ENCODE data around the gene HOXC13.

DNA sequence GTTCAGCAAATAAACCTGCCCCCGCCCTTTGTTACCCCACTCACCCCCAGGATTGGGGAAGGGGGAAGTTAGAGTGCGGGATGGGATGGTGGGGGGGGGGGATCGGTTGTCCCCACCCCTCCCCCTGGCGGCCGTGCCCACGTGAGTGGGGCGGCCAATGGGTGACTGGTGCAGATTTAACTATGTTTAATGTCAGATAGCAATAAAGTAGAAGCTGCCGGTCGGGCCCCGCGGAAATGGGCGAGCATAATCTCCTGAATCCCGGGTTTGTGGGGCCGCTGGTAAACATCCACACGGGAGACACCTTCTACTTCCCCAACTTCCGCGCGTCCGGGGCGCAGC is 16.0 kb downstream of the HOXC13 start, which contains the start of gene HOXC12:
- TF ChIP-seq, protein P1, sequence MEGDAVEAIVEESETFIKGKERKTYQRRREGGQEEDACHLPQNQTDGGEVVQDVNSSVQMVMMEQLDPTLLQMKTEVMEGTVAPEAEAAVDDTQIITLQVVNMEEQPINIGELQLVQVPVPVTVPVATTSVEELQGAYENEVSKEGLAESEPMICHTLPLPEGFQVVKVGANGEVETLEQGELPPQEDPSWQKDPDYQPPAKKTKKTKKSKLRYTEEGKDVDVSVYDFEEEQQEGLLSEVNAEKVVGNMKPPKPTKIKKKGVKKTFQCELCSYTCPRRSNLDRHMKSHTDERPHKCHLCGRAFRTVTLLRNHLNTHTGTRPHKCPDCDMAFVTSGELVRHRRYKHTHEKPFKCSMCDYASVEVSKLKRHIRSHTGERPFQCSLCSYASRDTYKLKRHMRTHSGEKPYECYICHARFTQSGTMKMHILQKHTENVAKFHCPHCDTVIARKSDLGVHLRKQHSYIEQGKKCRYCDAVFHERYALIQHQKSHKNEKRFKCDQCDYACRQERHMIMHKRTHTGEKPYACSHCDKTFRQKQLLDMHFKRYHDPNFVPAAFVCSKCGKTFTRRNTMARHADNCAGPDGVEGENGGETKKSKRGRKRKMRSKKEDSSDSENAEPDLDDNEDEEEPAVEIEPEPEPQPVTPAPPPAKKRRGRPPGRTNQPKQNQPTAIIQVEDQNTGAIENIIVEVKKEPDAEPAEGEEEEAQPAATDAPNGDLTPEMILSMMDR (conservative IDR thresholded peaks at IDR 0.05; ENCODE audit: low read depth in 2 of 2): no peak
- TF ChIP-seq, protein P2, sequence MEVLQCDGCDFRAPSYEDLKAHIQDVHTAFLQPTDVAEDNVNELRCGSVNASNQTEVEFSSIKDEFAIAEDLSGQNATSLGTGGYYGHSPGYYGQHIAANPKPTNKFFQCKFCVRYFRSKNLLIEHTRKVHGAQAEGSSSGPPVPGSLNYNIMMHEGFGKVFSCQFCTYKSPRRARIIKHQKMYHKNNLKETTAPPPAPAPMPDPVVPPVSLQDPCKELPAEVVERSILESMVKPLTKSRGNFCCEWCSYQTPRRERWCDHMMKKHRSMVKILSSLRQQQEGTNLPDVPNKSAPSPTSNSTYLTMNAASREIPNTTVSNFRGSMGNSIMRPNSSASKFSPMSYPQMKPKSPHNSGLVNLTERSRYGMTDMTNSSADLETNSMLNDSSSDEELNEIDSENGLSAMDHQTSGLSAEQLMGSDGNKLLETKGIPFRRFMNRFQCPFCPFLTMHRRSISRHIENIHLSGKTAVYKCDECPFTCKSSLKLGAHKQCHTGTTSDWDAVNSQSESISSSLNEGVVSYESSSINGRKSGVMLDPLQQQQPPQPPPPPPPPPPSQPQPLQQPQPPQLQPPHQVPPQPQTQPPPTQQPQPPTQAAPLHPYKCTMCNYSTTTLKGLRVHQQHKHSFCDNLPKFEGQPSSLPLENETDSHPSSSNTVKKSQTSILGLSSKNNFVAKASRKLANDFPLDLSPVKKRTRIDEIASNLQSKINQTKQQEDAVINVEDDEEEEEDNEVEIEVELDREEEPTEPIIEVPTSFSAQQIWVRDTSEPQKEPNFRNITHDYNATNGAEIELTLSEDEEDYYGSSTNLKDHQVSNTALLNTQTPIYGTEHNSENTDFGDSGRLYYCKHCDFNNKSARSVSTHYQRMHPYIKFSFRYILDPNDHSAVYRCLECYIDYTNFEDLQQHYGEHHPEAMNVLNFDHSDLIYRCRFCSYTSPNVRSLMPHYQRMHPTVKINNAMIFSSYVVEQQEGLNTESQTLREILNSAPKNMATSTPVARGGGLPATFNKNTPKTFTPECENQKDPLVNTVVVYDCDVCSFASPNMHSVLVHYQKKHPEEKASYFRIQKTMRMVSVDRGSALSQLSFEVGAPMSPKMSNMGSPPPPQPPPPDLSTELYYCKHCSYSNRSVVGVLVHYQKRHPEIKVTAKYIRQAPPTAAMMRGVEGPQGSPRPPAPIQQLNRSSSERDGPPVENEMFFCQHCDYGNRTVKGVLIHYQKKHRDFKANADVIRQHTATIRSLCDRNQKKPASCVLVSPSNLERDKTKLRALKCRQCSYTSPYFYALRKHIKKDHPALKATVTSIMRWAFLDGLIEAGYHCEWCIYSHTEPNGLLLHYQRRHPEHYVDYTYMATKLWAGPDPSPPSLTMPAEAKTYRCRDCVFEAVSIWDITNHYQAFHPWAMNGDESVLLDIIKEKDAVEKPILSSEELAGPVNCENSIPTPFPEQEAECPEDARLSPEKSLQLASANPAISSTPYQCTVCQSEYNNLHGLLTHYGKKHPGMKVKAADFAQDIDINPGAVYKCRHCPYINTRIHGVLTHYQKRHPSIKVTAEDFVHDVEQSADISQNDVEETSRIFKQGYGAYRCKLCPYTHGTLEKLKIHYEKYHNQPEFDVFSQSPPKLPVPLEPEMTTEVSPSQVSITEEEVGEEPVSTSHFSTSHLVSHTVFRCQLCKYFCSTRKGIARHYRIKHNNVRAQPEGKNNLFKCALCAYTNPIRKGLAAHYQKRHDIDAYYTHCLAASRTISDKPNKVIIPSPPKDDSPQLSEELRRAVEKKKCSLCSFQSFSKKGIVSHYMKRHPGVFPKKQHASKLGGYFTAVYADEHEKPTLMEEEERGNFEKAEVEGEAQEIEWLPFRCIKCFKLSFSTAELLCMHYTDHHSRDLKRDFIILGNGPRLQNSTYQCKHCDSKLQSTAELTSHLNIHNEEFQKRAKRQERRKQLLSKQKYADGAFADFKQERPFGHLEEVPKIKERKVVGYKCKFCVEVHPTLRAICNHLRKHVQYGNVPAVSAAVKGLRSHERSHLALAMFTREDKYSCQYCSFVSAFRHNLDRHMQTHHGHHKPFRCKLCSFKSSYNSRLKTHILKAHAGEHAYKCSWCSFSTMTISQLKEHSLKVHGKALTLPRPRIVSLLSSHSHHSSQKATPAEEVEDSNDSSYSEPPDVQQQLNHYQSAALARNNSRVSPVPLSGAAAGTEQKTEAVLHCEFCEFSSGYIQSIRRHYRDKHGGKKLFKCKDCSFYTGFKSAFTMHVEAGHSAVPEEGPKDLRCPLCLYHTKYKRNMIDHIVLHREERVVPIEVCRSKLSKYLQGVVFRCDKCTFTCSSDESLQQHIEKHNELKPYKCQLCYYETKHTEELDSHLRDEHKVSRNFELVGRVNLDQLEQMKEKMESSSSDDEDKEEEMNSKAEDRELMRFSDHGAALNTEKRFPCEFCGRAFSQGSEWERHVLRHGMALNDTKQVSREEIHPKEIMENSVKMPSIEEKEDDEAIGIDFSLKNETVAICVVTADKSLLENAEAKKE (CRISPR knock-in tag; IDR thresholded peaks at IDR 0.05): no peak
- no peak for TF ChIP-seq POLR2AphosphoS5 (IDR thresholded peaks at IDR 0.05; ENCODE audit: low read depth)
- TF ChIP-seq EZH2 (IDR thresholded peaks at IDR 0.05; ENCODE audit: low read depth, unreplicated experiment): no peak
- no peak for TF ChIP-seq EZH2phosphoT487 (IDR thresholded peaks at IDR 0.05; ENCODE audit: unreplicated experiment)

All from GM23338 (cell line).